ENCODE data around the gene RASGRF2.

DNA sequence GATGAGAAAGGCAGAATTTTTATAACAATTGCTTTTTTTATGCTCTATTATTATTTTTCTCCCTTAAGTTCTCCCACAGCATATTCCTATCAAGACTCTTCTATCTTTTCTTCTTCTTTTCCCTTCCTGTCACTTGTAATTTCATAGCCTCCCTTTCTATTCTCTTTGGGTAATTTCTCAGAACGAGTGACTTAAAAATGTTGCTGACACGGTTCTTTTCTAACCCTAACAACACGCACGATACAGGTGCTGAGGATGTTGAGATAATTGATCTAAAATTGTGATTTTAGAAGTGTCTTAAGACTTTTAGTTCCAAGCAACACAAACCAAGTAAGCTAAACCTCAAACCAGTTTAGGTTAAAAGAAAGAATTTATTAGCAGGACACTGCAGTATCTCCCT, 105.9 kb downstream of the RASGRF2 start:
- TF ChIP-seq CTCF (conservative IDR thresholded peaks at IDR 0.05; ENCODE audit: low read length) (no peak), EZH2phosphoT487 (IDR thresholded peaks at IDR 0.05; ENCODE audit: borderline replicate concordance, low read depth, low read length) (no peak)
